ENCODE measurements around the gene THSD7A.

Gene THSD7A

GRCh38 chr7:11743548-11743947, 88.5 kb downstream of the THSD7A start:
- TF ChIP-seq CTCF (IDR thresholded peaks at IDR 0.05; ENCODE audit: extremely low read depth, missing control alignments) = no peak
- no peak for DNase-seq (ENCODE audit: low spot score)

- TF ChIP-seq CTCF (IDR thresholded peaks at IDR 0.05; ENCODE audit: extremely low read depth, missing control alignments) = no peak
- DNase-seq (ENCODE audit: low spot score) = no peak
Observed at GRCh38 chr7:11743016-11743415, 89.0 kb downstream of the THSD7A start.

GRCh38 chr7:11742496-11742895, 89.5 kb downstream of the THSD7A start:
- TF ChIP-seq CTCF (IDR thresholded peaks at IDR 0.05; ENCODE audit: extremely low read depth, missing control alignments) = no peak
- DNase-seq (ENCODE audit: low spot score) = no peak

GRCh38 chr7:11737723-11738122, 94.3 kb downstream of the THSD7A start:
- TF ChIP-seq CTCF (IDR thresholded peaks at IDR 0.05; ENCODE audit: extremely low read depth, missing control alignments) = no peak

GRCh38 chr7:11732207-11732606, 99.8 kb downstream of the THSD7A start:
- TF ChIP-seq CTCF (IDR thresholded peaks at IDR 0.05; ENCODE audit: extremely low read depth, missing control alignments) = no peak
- no peak for DNase-seq (ENCODE audit: low spot score)

More at GRCh38 chr7:11737723-11738122, 94.3 kb downstream of the THSD7A start:
- DNase-seq (ENCODE audit: low spot score) = no peak

- no peak for DNase-seq (ENCODE audit: low spot score)
- TF ChIP-seq CTCF (IDR thresholded peaks at IDR 0.05; ENCODE audit: extremely low read depth, missing control alignments) = no peak
Observed at GRCh38 chr7:11730725-11731124, 101.3 kb downstream of the THSD7A start.

GRCh38 chr7:11727864-11728263, 104.1 kb downstream of the THSD7A start:
- no peak for DNase-seq (ENCODE audit: low spot score)
- no peak for TF ChIP-seq CTCF (IDR thresholded peaks at IDR 0.05; ENCODE audit: extremely low read depth, missing control alignments)

Data from GM20000 (cell line).